Measurements from ENCODE around the gene TNPO1.

Gene TNPO1

GRCh38 chr5:72850113-72850512 lies 33.7 kb downstream of the TNPO1 start:
- DNase-seq (ENCODE audit: low spot score in 2 of 2) = no peak
- Mint-ChIP-seq H3K27me3 (no peaks in the 10 kb centered on the region), H3K27ac (no peak overlapping the region), H3K4me1 (peaks cover 27% of the 10 kb centered on the region), H3K9me3 (no peaks in the 10 kb centered on the region), H3K36me3 (peaks cover 6% of the 10 kb centered on the region), H3K4me3 (peak overlapping the region; percentile 16)
- ATAC-seq (ENCODE audit: low read depth) = no peak

- Mint-ChIP-seq H3K36me3 (peaks cover 8% of the 10 kb centered on the region), H3K4me3 (no peak overlapping the region)
- no peak for ATAC-seq (ENCODE audit: low read depth)
These were observed 35.9 kb downstream of the TNPO1 start for GRCh38 chr5:72852356-72852755.

GRCh38 chr5:72854419-72854818 lies 38.0 kb downstream of the TNPO1 start:
- H3K4me1 Mint-ChIP-seq = peaks cover 23% of the 10 kb centered on the region
- H3K36me3 Mint-ChIP-seq = peaks cover 13% of the 10 kb centered on the region
- no peaks in the 10 kb centered on the region for H3K27me3 Mint-ChIP-seq
- H3K4me3 Mint-ChIP-seq = no peak overlapping the region
- H3K27ac Mint-ChIP-seq = no peak overlapping the region
- no peak for ATAC-seq (ENCODE audit: low read depth)
- H3K9me3 Mint-ChIP-seq = no peaks in the 10 kb centered on the region
- DNase-seq (ENCODE audit: low spot score in 2 of 2) = no peak

More at GRCh38 chr5:72852356-72852755, 35.9 kb downstream of the TNPO1 start:
- Mint-ChIP-seq H3K27ac (no peak overlapping the region), H3K4me1 (peaks cover 22% of the 10 kb centered on the region), H3K9me3 (no peaks in the 10 kb centered on the region), H3K27me3 (no peaks in the 10 kb centered on the region)
- DNase-seq (ENCODE audit: low spot score in 2 of 2) = no peak

- Mint-ChIP-seq H3K4me1 (peaks cover 18% of the 10 kb centered on the region), H3K9me3 (no peaks in the 10 kb centered on the region), H3K4me3 (no peak overlapping the region), H3K36me3 (peaks cover 15% of the 10 kb centered on the region), H3K27me3 (no peaks in the 10 kb centered on the region), H3K27ac (no peak overlapping the region)
- DNase-seq (ENCODE audit: low spot score in 2 of 2) (no peak), ATAC-seq (ENCODE audit: low read depth) (no peak)
These were observed 39.4 kb downstream of the TNPO1 start for GRCh38 chr5:72855821-72856220.

GRCh38 chr5:72857396-72857795 lies 40.9 kb downstream of the TNPO1 start:
- Mint-ChIP-seq H3K4me3 (no peak overlapping the region), H3K36me3 (peaks cover 15% of the 10 kb centered on the region), H3K9me3 (no peaks in the 10 kb centered on the region), H3K27ac (no peak overlapping the region), H3K4me1 (peaks cover 17% of the 10 kb centered on the region), H3K27me3 (no peaks in the 10 kb centered on the region)
- DNase-seq (ENCODE audit: low spot score in 2 of 2) = no peak
- ATAC-seq (ENCODE audit: low read depth) = no peak

- Mint-ChIP-seq H3K4me3 (no peak overlapping the region), H3K4me1 (peaks cover 10% of the 10 kb centered on the region), H3K9me3 (no peaks in the 10 kb centered on the region), H3K27me3 (no peaks in the 10 kb centered on the region), H3K27ac (no peak overlapping the region), H3K36me3 (peaks cover 14% of the 10 kb centered on the region)
- ATAC-seq (ENCODE audit: low read depth) (no peak), DNase-seq (ENCODE audit: low spot score in 2 of 2) (no peak)
These were observed 42.7 kb downstream of the TNPO1 start for GRCh38 chr5:72859127-72859526.

- Mint-ChIP-seq H3K36me3 (peaks cover 14% of the 10 kb centered on the region), H3K27ac (no peak overlapping the region), H3K4me3 (no peak overlapping the region), H3K27me3 (no peaks in the 10 kb centered on the region), H3K4me1 (peaks cover 9% of the 10 kb centered on the region), H3K9me3 (no peaks in the 10 kb centered on the region)
- DNase-seq (ENCODE audit: low spot score in 2 of 2) (no peak), ATAC-seq (ENCODE audit: low read depth) (no peak)
These were observed 44.0 kb downstream of the TNPO1 start for GRCh38 chr5:72860499-72860898.

- H3K4me3 Mint-ChIP-seq = no peak overlapping the region
- H3K36me3 Mint-ChIP-seq = peaks cover 18% of the 10 kb centered on the region
- H3K27me3 Mint-ChIP-seq = no peaks in the 10 kb centered on the region
- peak overlapping the region; percentile 12 for H3K27ac Mint-ChIP-seq
- H3K9me3 Mint-ChIP-seq = no peaks in the 10 kb centered on the region
- ATAC-seq (ENCODE audit: low read depth) (no peak), DNase-seq (ENCODE audit: low spot score in 2 of 2) (no peak)
- H3K4me1 Mint-ChIP-seq = peaks cover 5% of the 10 kb centered on the region
These were observed 55.0 kb downstream of the TNPO1 start for GRCh38 chr5:72871366-72872024.

GRCh38 chr5:72878854-72879253 lies 62.4 kb downstream of the TNPO1 start:
- no peaks in the 10 kb centered on the region for H3K9me3 Mint-ChIP-seq
- H3K36me3 Mint-ChIP-seq = peaks cover 26% of the 10 kb centered on the region
- no peak for DNase-seq (ENCODE audit: low spot score in 2 of 2)
- H3K27me3 Mint-ChIP-seq = no peaks in the 10 kb centered on the region
- ATAC-seq (ENCODE audit: low read depth) = no peak
- no peak overlapping the region for H3K4me3 Mint-ChIP-seq
- no peaks in the 10 kb centered on the region for H3K4me1 Mint-ChIP-seq
- no peak overlapping the region for H3K27ac Mint-ChIP-seq

GRCh38 chr5:72882989-72883388 lies 66.5 kb downstream of the TNPO1 start:
- Mint-ChIP-seq H3K27ac (no peak overlapping the region), H3K4me3 (no peak overlapping the region), H3K36me3 (peaks cover 37% of the 10 kb centered on the region), H3K9me3 (no peaks in the 10 kb centered on the region), H3K4me1 (no peaks in the 10 kb centered on the region), H3K27me3 (no peaks in the 10 kb centered on the region)
- ATAC-seq (ENCODE audit: low read depth) (no peak), DNase-seq (ENCODE audit: low spot score in 2 of 2) (no peak)

- H3K27me3 Mint-ChIP-seq = no peaks in the 10 kb centered on the region
- DNase-seq (ENCODE audit: low spot score in 2 of 2) (no peak), ATAC-seq (ENCODE audit: low read depth) (no peak)
- H3K36me3 Mint-ChIP-seq = peaks cover 42% of the 10 kb centered on the region
- H3K4me1 Mint-ChIP-seq = no peaks in the 10 kb centered on the region
- H3K4me3 Mint-ChIP-seq = no peak overlapping the region
- H3K27ac Mint-ChIP-seq = no peak overlapping the region
- H3K9me3 Mint-ChIP-seq = no peaks in the 10 kb centered on the region
These were observed 67.4 kb downstream of the TNPO1 start for GRCh38 chr5:72883850-72884249.

- no peaks in the 10 kb centered on the region for H3K4me1 Mint-ChIP-seq
- no peaks in the 10 kb centered on the region for H3K9me3 Mint-ChIP-seq
- no peaks in the 10 kb centered on the region for H3K27me3 Mint-ChIP-seq
- DNase-seq (ENCODE audit: low spot score in 2 of 2) (no peak), ATAC-seq (ENCODE audit: low read depth) (no peak)
- no peak overlapping the region for H3K27ac Mint-ChIP-seq
- no peak overlapping the region for H3K4me3 Mint-ChIP-seq
- H3K36me3 Mint-ChIP-seq = peaks cover 50% of the 10 kb centered on the region
These were observed 68.4 kb downstream of the TNPO1 start for GRCh38 chr5:72884892-72885291.

- H3K9me3 Mint-ChIP-seq = no peaks in the 10 kb centered on the region
- no peak for ATAC-seq (ENCODE audit: low read depth)
- no peaks in the 10 kb centered on the region for H3K27me3 Mint-ChIP-seq
- DNase-seq (ENCODE audit: low spot score in 2 of 2) = no peak
- H3K36me3 Mint-ChIP-seq = peaks cover 51% of the 10 kb centered on the region
- no peak overlapping the region for H3K4me3 Mint-ChIP-seq
- no peak overlapping the region for H3K27ac Mint-ChIP-seq
- no peaks in the 10 kb centered on the region for H3K4me1 Mint-ChIP-seq
These were observed 69.4 kb downstream of the TNPO1 start for GRCh38 chr5:72885824-72886223.

GRCh38 chr5:72888595-72888994 lies 72.1 kb downstream of the TNPO1 start:
- H3K27ac Mint-ChIP-seq = no peak overlapping the region
- H3K27me3 Mint-ChIP-seq = no peaks in the 10 kb centered on the region
- peaks cover 47% of the 10 kb centered on the region for H3K36me3 Mint-ChIP-seq
- H3K4me1 Mint-ChIP-seq = no peaks in the 10 kb centered on the region
- ATAC-seq (ENCODE audit: low read depth) = no peak
- H3K9me3 Mint-ChIP-seq = no peaks in the 10 kb centered on the region
- no peak for DNase-seq (ENCODE audit: low spot score in 2 of 2)
- no peak overlapping the region for H3K4me3 Mint-ChIP-seq

- DNase-seq (ENCODE audit: low spot score in 2 of 2) = no peak
- no peaks in the 10 kb centered on the region for H3K4me1 Mint-ChIP-seq
- H3K36me3 Mint-ChIP-seq = peaks cover 45% of the 10 kb centered on the region
These were observed 72.9 kb downstream of the TNPO1 start for GRCh38 chr5:72889324-72889723.

More at GRCh38 chr5:72889324-72889723, 72.9 kb downstream of the TNPO1 start:
- ATAC-seq (ENCODE audit: low read depth) = no peak
- Mint-ChIP-seq H3K4me3 (no peak overlapping the region), H3K9me3 (no peaks in the 10 kb centered on the region), H3K27ac (no peak overlapping the region), H3K27me3 (no peaks in the 10 kb centered on the region)
